Omental fat pad (tissue), 4 donors: ENCODE data around the gene KIF3B. TPM values are rescaled to one million over a fixed set of nuclear protein-coding genes. Genes with fewer than 3 reads are reported as not detected.

Experiments
- ATAC-seq: fragments of 150-250 bp; one replicate; pipeline ENCODE4 v1.9.1; 2016; ENCODE audit warnings: mild to moderate bottlenecking, moderate library complexity; ENCODE audit not compliant: low FRiP score
- DNase-seq: peaks from one replicate; pipeline ENCODE4 v3.0.0-alpha.2; 2019; ENCODE audit warnings: low spot score
- CTCF ChIP-seq, 3 donors: fragments of 450-650 bp; IDR thresholded peaks; one replicate each; pipeline ENCODE4 v1.5.1; 2016 to 2017; ENCODE audit warnings: antibody characterized with exemption in 3 of 3, mild to moderate bottlenecking in 3 of 3, moderate library complexity in 2 of 3
- total RNA-seq, 4 donors: library from RNA; depleted of rRNA; stranded (reverse); fragments of >200 nt; gene quantifications; one replicate each; pipeline ENCODE4 v1.1.0, GENCODE V29; 2016

Gene KIF3B
- total RNA-seq, 4 donors from 2014 or later: 19.9 to 25.4 (median 22.7) TPM

DNA sequence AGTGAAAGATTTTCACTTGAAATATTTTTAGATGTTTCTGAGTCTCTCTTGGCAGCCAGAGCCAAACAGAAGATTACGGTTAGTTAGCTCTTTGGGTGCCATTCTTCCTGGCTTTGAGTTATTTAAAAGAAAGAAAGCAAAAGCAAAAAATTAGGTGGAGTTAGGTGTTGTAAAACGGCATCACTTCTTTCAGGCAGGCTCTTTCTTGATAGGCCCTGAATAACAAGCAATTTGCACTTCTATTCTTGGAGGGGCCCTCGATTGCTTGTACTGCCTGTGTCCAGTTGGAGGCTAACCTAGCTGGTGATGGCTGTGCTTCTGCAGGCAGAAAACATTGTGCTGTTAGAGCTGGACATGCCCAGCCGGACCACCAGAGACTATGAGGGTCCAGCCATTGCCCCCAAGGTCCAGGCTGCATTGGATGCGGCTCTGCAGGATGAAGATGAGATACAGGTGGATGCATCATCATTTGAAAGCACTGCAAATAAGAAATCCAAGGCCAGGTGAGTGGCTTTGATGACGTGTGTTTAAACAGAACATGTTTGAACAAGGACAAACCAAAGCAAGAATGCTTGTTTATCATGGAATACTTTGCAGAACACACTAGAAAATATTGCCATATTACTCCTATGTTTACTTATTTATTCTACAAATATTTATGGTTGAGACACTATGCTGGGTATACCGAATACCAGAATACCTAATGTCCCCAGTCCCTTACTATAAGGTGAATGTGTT is 52.5 kb downstream of the KIF3B start:
- TF ChIP-seq CTCF (IDR thresholded peaks at IDR 0.05): no peak
- ATAC-seq: no peak
- no peak for DNase-seq

DNA sequence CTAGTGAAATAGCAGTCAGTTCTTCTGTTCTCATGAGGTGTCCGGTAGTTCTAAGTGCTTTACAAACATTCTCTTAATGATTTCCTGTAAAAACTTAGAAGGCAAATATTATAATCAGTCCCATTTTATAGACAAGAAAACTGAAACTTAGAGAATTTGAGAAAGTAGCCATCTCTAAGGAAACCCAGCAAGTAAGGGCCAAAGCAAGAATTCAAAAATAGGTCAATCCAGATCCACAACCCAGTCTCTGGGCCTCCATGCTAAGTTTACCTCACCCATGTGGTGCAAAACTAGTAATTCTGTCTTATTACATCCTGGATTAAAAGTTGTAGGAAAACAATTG is 53.1 kb downstream of the KIF3B start:
- no peak for TF ChIP-seq CTCF (IDR thresholded peaks at IDR 0.05)

DNA sequence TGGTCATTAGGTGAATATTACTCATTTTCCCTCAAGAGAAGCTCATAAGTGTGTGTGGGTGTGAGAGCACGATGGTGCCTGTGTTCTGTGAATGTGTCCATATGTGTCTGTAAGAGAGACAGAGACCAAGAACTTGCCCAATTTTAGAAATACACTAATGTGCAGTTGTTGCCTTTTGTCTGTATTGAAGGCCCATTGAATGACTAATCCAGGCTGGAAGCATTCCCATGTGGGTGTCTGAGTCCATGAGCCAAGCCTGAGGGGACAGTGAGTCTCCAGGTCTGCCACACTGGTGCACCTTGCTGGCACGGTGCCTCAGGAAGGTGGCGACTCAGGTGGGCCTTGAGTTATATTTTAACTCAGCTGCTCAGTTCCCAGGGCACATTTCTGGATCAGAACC is 55.2 kb downstream of the KIF3B start:
- TF ChIP-seq CTCF (IDR thresholded peaks at IDR 0.05): no peak
- DNase-seq: no peak
- no peak for ATAC-seq

More for the DNA sequence above, 53.1 kb downstream of the KIF3B start:
- ATAC-seq (no peak), DNase-seq (no peak)

DNA sequence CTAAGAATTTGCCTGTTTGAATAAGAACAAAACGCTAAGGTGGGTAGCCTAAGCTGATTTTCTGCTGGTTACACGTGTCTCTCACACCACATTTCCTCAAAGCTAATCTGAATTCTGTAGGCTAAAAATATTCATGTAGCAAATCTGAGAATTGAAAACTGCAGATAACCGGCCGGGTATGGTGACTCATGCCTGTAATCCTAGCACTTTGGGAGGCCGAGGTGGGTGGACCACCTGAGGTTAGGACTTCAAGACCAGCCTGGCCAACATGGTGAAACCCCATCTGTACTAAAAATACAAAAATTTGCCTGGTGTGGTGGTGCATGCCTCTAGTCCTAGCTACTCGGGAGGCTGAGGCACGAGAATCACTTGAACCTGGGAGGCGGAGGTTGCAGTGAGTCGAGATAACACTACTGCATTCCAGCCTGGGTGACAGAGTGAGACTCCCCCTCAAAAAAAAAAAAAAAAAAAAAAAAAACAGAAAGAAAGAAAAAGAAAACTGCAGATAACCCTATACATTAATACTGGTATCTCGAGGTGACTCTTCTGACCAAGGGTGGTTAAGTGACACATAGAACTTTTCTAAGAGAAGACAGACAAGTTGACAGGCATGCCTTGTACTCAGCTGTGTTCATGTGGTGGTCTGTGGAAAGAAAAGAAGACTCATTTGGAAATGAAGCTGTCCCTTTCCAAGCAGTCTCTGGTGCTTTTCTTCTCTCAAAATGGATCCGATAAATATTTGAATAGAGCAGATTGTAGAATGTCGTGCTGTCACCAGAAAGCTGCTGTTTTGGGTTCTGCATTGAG is 55.9 kb downstream of the KIF3B start:
- no peak for TF ChIP-seq CTCF (IDR thresholded peaks at IDR 0.05)
- DNase-seq: no peak
- no peak for ATAC-seq

- ATAC-seq (peak; percentile 73), DNase-seq (no peak)
- TF ChIP-seq CTCF (IDR thresholded peaks at IDR 0.05): no peak
Observed at GRCh38 chr20:32333988-32334885, 56.8 kb downstream of the KIF3B start.

- peak; percentile 49 for ATAC-seq
- TF ChIP-seq CTCF (IDR thresholded peaks at IDR 0.05): no peak
- DNase-seq: no peak
Observed at GRCh38 chr20:32336918-32337347, 59.5 kb downstream of the KIF3B start.
